ENCODE data around the gene AASDH. TPM values are rescaled to one million over a fixed set of nuclear protein-coding genes. Genes with fewer than 3 reads are reported as not detected.

The AASDH gene
- total and polyA plus RNA-seq, 4 donors: 2.7 to 13.3 (median 9.1) TPM

GRCh38 chr4:56374956-56375355, 12.3 kb downstream of the AASDH start:
- Histone ChIP-seq H3K4me1 (ENCODE audit: control insufficient read depth in 4 of 4, insufficient read depth in 4 of 4, low read length in 3 of 4) (no peaks in the 10 kb centered on the region), H3K27ac (ENCODE audit: low read depth in 1 of 2, low read length in 2 of 2) (no peak overlapping the region), H3K9me3 (ENCODE audit: control insufficient read depth in 4 of 4, low read length in 3 of 4) (no peaks in the 10 kb centered on the region), H3K9ac (ENCODE audit: low read depth in 1 of 2, low read length in 2 of 2) (no peak overlapping the region), H3K27me3 (ENCODE audit: control insufficient read depth in 4 of 4, insufficient read depth in 4 of 4, low read length in 3 of 4) (no peaks in the 10 kb centered on the region), H3K4me3 (ENCODE audit: low read depth in 1 of 3, low read length in 3 of 3) (no peak overlapping the region), H3K36me3 (ENCODE audit: control insufficient read depth in 4 of 4, insufficient read depth in 3 of 4, low read depth in 1 of 4, low read length in 3 of 4) (peaks cover 2 to 15% (median 7%) of the 10 kb centered on the region in 4 donors)
- 98% methylated on average over 1 of the region's 1 CpG for WGBS
- TF ChIP-seq EGR1 (IDR thresholded peaks at IDR 0.05; ENCODE audit: low read depth in 2 of 2) (no peak), TAF1 (conservative IDR thresholded peaks at IDR 0.05) (no peak), YY1 (IDR thresholded peaks at IDR 0.05) (no peak), RAD21 (IDR thresholded peaks at IDR 0.05) (no peak), MAX (IDR thresholded peaks at IDR 0.05) (no peak), HNF4A (conservative IDR thresholded peaks at IDR 0.05) (no peak), CTCF (IDR thresholded peaks at IDR 0.05; ENCODE audit: low read depth, low read length, missing input control) (no peak), FOXA1 (IDR thresholded peaks at IDR 0.05) (no peak), ATF3 (IDR thresholded peaks at IDR 0.05) (no peak), SP1 (IDR thresholded peaks at IDR 0.05) (no peak), NR2F2 (IDR thresholded peaks at IDR 0.05) (no peak), JUND (IDR thresholded peaks at IDR 0.05) (no peak), ZBTB33 (IDR thresholded peaks at IDR 0.05) (no peak), HNF4G (IDR thresholded peaks at IDR 0.05) (no peak), GABPA (IDR thresholded peaks at IDR 0.05 in 1 of 2, conservative IDR thresholded peaks at IDR 0.05 in 1 of 2) (no peak), FOXA2 (IDR thresholded peaks at IDR 0.05) (no peak), RXRA (IDR thresholded peaks at IDR 0.05) (no peak), REST (IDR thresholded peaks at IDR 0.05) (no peak)
- no peak for DNase-seq (ENCODE audit: low spot score)
